GM23338 (cell line): Measurements from ENCODE around the gene CHMP4B. TPM values are rescaled to one million over a fixed set of nuclear protein-coding genes. Genes with fewer than 3 reads are reported as not detected.

Experiments used
- ATAC-seq: fragments of 200-7000 bp; cut with Tn5 transposase; 3 replicates; pipeline ENCODE4 v1.9.1; 2020
- DNase-seq: peaks from one replicate; pipeline ENCODE4 v3.0.0-alpha.2; 2015; ENCODE audit warnings: low spot score
- H2AFZ ChIP-seq: fragments of 200-600 bp; sonication (generic); 2 replicates; pipeline ENCODE4 v1.8.0; 2016; ENCODE audit warnings: antibody characterized with exemption, mild to moderate bottlenecking, moderate library complexity
- H3F3A ChIP-seq: fragments of 200-600 bp; sonication (generic); replicated peaks from 2 replicates; pipeline ENCODE4 v1.8.0; 2017; ENCODE audit warnings: antibody characterized with exemption, mixed run types, low read depth
- H3K27ac ChIP-seq: fragments of 200-600 bp; sonication (generic); 2 replicates; pipeline ENCODE4 v1.6.1; 2016; ENCODE audit warnings: low read depth
- H3K27me3 ChIP-seq: fragments of 200-600 bp; sonication (generic); 2 replicates; pipeline ENCODE4 v1.8.0; 2016; ENCODE audit warnings: mild to moderate bottlenecking, mixed run types, moderate library complexity; ENCODE audit not compliant: insufficient read depth
- H3K36me3 ChIP-seq: fragments of 200-600 bp; sonication (generic); 2 replicates; pipeline ENCODE4 v1.8.0; 2016; ENCODE audit warnings: mild to moderate bottlenecking; ENCODE audit not compliant: insufficient read depth
- H3K4me1 ChIP-seq: fragments of 200-600 bp; sonication (generic); 2 replicates; pipeline ENCODE4 v1.8.0; 2016; ENCODE audit warnings: mild to moderate bottlenecking, moderate library complexity; ENCODE audit not compliant: insufficient read depth
- H3K4me2 ChIP-seq: fragments of 200-600 bp; sonication (generic); 2 replicates; pipeline ENCODE4 v1.7.1; 2017; ENCODE audit warnings: mixed run types
- H3K4me3 ChIP-seq: fragments of 200-600 bp; sonication (generic); 2 replicates; pipeline ENCODE4 v1.6.1; 2016; ENCODE audit warnings: mixed run types
- H3K79me2 ChIP-seq: fragments of 200-600 bp; sonication (generic); replicated peaks from 2 replicates; pipeline ENCODE4 v1.8.0; 2017; ENCODE audit warnings: mild to moderate bottlenecking; ENCODE audit not compliant: insufficient read depth
- H3K9me2 ChIP-seq: fragments of 200-600 bp; sonication (generic); 2 replicates; pipeline ENCODE4 v1.8.0; 2017; ENCODE audit not compliant: insufficient read depth
- H4K20me1 ChIP-seq: fragments of 200-600 bp; sonication (generic); replicated peaks from 2 replicates; pipeline ENCODE4 v1.8.0; 2017; ENCODE audit warnings: mild to moderate bottlenecking; ENCODE audit not compliant: insufficient read depth
- H3K27ac Mint-ChIP-seq: 2 replicates; pipeline ENCODE4 v1.8.0; 2020; ENCODE audit warnings: inconsistent platforms, mild to moderate bottlenecking, moderate library complexity, mixed read lengths
- H3K27me3 Mint-ChIP-seq: 3 replicates; pipeline ENCODE4 v1.8.0; 2022; ENCODE audit warnings: low read depth, mild to moderate bottlenecking, moderate library complexity, mixed read lengths, inconsistent platforms; ENCODE audit not compliant: insufficient read depth, poor library complexity
- H3K36me3 Mint-ChIP-seq: 3 replicates; pipeline ENCODE4 v1.8.0; 2021; ENCODE audit warnings: low read depth, mild to moderate bottlenecking, inconsistent platforms, moderate library complexity, mixed read lengths
- H3K4me1 Mint-ChIP-seq: 3 replicates; pipeline ENCODE4 v1.8.0; 2020; ENCODE audit warnings: mild to moderate bottlenecking, inconsistent platforms, mixed read lengths
- H3K4me3 Mint-ChIP-seq: 3 replicates; pipeline ENCODE4 v1.8.0; 2021; ENCODE audit warnings: moderate library complexity, mild to moderate bottlenecking, inconsistent platforms, mixed read lengths
- H3K9me3 Mint-ChIP-seq: 3 replicates; pipeline ENCODE4 v1.8.0; 2020; ENCODE audit warnings: moderate library complexity, mild to moderate bottlenecking, inconsistent platforms, mixed read lengths
- CREB1 ChIP-seq: fragments of 250-450 bp; sonication (Bioruptor Pico); IDR thresholded peaks from 2 replicates; pipeline ENCODE4 v1.5.0; 2020; ENCODE audit warnings: low read depth, mild to moderate bottlenecking, moderate library complexity
- EZH2phosphoT487 ChIP-seq: fragments of 200-600 bp; sonication (generic); IDR thresholded peaks from one replicate; pipeline ENCODE4 v1.8.1; 2018; ENCODE audit warnings: antibody characterized with exemption; ENCODE audit not compliant: unreplicated experiment
- REST ChIP-seq: IDR thresholded peaks from one replicate; pipeline ENCODE4 v1.6.1; 2018; ENCODE audit warnings: antibody characterized with exemption; ENCODE audit not compliant: unreplicated experiment
- ZNF462 ChIP-seq: fragments of 250-450 bp; sonication (Bioruptor Pico); IDR thresholded peaks from 2 replicates; pipeline ENCODE4 v1.5.0; 2020; ENCODE audit warnings: mild to moderate bottlenecking, moderate library complexity
- polyA plus RNA-seq: library from polyadenylated mRNA; unstranded; fragments of >200 nt; fragmentation: Nextera tagmentation; extraction: Ambion mirVana; gene quantifications from 2 replicates; pipeline ENCODE4 v1.2.1, GENCODE V29; 2016
- total RNA-seq: library from RNA; depleted of rRNA; stranded (reverse); fragments of >200 nt; shearing (Covaris generic); gene quantifications from 2 replicates; pipeline ENCODE4 v1.2.3, GENCODE V29; 2014

CHMP4B gene
- total and polyA plus RNA-seq, 2 experiments from 2014 or later = 14.5 to 49.3 TPM

GRCh38 chr20:33787253-33787891, 23.8 kb upstream of the CHMP4B start (continued):
- no peak for TF ChIP-seq ZNF462 (CRISPR knock-in tag)

GRCh38 chr20:33788351-33789049, 22.6 kb upstream of the CHMP4B start:
- no peak overlapping the region for H3K4me2 ChIP-seq
- H3K36me3 ChIP-seq = no peaks in the 10 kb centered on the region
- H3K9me3 Mint-ChIP-seq = no peaks in the 10 kb centered on the region; the same call in 2 of the 3 replicates
- no peak overlapping the region for H3K4me3 Mint-ChIP-seq
- H3K4me1 Mint-ChIP-seq = peaks cover 2% of the 10 kb centered on the region; the same call in 1 of the 3 replicates
- no peaks in the 10 kb centered on the region for H3K27me3 ChIP-seq
- no peaks in the 10 kb centered on the region for H3K79me2 ChIP-seq
- H3K27me3 Mint-ChIP-seq = peaks cover 8% of the 10 kb centered on the region
- H3F3A ChIP-seq = no peaks in the 10 kb centered on the region
- no peak overlapping the region for H3K27ac Mint-ChIP-seq
- ATAC-seq (no peak), DNase-seq (no peak)
- no peaks in the 10 kb centered on the region for H4K20me1 ChIP-seq
- H3K9me2 ChIP-seq = no peaks in the 10 kb centered on the region
- no peak overlapping the region for H3K27ac ChIP-seq
- H3K4me3 ChIP-seq = no peak overlapping the region
- no peaks in the 10 kb centered on the region for H3K4me1 ChIP-seq
- no peaks in the 10 kb centered on the region for H3K36me3 Mint-ChIP-seq
- no peak overlapping the region for H2AFZ ChIP-seq
- TF ChIP-seq EZH2phosphoT487 = no peak
- TF ChIP-seq REST = no peak
- TF ChIP-seq CREB1 (CRISPR knock-in tag) = no peak
